ELR (cell line): ENCODE data around the gene SART1.
"Not testable (repeated sequence)": the region's sequence is repeated elsewhere in the genome, so short reads cannot be mapped to it uniquely, and the experiment has no call there.

Source experiments
- DNase-seq: peaks from one replicate; pipeline ENCODE4 v3.0.0-alpha.2; 2015; ENCODE audit warnings: low read depth

The SART1 gene

GRCh38 chr11:66001942-66002647 is 40.6 kb downstream of the SART1 start, which contains the start of the genes BANF1 and EIF1AD:
TSS of gene BANF1 (plus strand) at chr11:66002503. CDS start at chr11:66003251, 748 bp downstream.
TSS of gene EIF1AD (minus strand) at chr11:66002157. CDS start at chr11:66000389, 1,768 bp downstream.
- DNase-seq: peak; percentile 99

DNA sequence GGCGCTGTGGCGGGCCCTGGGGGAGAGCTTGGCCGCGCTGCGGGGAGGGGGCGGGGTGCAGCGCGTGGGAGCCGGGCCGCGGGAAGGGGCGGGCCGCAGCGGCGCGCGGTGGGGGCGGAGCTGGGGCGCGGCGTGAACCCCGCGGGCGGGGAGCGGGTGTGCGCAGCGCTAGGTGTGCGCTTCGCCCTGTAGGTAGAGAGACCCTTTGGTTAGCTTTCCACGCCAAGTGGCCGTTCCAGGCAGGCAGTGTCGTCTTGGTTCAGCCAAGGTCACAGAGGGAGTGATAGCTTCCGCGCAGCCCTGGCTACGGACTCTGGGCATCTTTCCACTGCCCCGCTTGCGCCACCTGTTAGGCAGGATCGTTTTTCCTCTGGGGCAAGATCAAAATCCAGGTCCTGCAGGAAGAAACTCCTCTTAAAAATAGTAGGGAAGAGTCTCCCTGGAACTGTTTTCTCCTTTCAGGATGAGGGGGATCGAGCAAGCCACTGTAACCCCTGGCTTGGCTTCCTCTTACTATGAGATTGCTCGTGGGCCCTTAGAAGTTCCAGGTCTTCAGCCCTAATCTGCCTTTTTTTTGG is 41.2 kb downstream of the SART1 start:
- DNase-seq: no peak

- DNase-seq: no peak
These were observed 41.8 kb downstream of the SART1 start for GRCh38 chr11:66003291-66003690.

DNA sequence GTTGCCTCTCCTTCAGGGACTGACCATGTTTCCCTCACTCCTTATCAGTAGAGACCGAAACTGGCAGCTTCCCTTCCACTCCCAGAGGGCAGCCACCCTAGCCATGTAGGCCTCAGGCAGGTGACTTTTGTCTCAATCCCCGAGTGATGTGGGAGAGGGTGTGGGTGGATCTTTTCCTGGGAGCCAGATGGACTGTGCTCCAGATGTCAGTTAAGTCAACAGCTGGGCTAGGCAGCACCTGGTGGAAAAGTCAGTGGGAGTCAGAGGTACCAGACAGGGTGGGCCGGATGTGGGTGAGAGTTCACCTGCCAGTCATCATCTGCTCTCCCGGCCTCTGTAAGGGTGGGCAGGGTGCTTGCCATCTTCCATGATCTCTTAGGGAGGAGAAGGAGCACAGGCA is 42.7 kb downstream of the SART1 start:
- DNase-seq: no peak

DNA sequence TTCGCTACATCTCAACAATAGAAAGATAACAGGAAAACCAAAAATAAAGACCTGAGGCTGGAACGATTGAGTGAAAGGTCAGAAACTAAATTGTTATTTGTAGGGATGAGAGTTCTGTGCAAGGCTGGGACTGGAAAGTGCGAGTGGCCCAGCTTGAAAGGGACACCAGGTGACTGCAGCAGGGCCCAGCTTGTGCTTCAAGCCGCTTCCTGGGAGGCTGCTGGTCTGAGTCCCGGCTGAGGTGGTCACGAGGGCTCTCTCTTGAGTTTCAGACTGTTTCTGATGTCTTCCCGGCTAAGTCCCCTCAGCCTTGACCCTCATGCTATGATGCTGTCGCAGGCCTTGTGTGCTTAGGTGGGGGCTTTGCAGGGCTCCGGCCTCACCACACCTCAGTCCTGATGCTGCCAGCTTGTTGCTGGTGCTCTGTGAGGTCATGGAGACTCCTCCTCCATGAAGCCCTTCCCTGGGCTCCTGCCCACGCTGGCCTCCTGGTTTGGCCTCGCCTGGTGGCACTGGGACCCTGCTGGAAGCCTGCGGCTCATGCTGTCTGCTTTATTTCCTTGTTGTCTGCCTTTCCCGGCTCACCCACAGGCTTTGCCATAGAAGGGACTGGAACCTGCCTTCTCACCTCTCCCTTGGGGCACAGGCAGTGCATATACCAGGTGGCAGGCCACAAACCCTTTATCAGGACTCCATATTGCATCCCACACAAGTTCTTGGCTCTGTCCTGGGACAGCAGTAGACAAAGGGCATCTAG is 44.8 kb downstream of the SART1 start:
- DNase-seq: no peak

GRCh38 chr11:66006891-66007176 is 45.3 kb downstream of the SART1 start:
- no peak for DNase-seq

GRCh38 chr11:66007201-66007634 is 45.7 kb downstream of the SART1 start:
- no peak for DNase-seq

DNA sequence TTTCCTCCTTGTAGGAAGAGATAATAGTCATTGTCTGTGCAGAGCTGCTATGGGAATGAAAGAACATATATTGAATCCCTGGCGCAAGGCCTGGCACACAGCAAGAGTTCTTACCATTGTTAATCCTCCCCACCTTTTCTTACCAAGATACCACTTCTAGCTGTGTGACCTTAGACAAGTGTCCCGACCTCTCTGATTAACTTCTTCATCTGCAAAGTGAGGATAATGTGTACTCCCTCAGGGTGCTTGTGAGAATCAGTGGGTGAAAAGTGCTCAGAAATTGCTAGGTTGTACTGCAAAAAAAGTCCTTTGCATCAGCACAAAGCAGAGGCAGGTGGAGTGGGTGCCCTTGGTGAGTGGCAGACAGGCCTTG is 46.5 kb downstream of the SART1 start:
- DNase-seq: no peak

DNA sequence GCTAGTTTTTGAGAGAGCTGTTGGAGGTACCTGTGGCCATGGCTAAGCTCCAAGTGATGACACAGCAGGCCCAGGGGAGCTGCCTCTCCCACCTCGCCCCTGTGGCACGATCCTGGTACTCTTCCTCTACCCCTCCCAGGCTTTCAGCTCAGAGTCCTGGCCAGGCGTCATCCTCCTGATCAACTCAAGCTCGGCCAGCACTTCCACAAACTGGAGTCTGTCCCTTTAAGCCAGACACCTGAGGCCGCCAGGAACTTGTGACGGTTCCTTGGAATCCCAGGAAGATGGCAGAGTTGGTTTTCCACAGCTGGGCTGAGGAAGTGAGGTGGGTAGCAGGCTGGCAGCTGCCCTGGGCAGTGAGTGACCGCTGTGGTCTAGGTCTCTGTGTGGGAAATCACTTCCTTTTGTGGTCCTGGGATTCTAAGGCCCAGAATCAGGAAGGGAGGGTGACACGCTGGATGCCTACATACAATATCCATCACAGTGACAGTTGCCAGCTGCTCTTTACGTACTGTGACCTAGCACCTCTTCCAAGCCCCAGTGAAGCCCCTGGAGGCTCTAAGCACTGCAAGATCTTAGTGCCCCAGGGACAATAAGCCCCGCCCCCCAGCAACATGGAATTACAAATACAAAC is 47.1 kb downstream of the SART1 start:
- DNase-seq: no peak

DNA sequence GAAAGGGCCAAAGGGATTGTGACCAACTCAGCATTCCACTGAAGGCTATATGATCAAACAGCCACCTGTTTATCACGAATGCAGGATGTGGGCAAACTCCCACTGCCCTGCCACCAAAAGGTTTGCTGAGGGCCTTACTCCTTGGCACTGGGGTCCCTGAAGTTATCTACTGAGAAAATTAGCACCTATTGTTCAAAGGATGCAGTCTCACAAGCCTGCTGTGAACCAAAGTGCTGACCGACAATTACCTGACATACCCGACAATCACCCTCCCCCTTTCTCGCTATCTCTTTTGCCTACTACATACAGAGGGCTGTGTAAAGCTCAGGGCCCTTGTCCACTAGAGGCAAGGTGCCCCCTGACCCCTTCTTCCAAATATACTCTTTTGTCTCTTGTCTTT is 48.5 kb downstream of the SART1 start:
- DNase-seq: not testable (repeated sequence)

DNA sequence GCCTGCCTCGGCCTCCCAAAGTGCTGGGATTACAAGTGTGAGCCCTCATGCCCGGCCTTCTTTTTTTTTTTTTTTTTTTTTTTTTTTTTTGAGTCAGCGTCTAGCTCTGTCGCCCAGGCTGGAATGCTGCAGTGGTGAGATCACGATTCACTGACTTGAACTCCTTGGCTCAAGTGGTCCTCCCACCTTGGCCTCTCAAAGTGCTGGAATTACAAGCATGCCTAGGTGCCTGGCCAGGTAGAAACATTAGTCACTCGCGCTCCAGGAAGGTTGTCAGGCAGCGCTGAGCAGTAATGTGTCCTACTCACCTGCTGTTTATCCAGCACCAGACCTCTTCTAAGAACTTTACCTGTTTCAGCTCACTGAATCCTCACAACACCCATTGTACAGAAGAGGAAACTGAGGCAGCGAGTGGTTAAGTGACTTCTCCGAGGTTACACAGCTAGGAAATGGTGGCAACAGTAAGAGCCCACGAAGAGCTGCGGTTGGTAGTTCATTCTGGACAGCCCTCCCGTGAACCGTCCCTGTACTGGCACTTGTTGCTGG is 49.8 kb downstream of the SART1 start:
- DNase-seq: peak; percentile 81

GRCh38 chr11:66011785-66012303 is 50.3 kb downstream of the SART1 start, which contains the start of gene CST6:
TSS of gene CST6 (plus strand) at chr11:66012008. CDS start at chr11:66012045, 37 bp downstream.
- no peak for DNase-seq

DNA sequence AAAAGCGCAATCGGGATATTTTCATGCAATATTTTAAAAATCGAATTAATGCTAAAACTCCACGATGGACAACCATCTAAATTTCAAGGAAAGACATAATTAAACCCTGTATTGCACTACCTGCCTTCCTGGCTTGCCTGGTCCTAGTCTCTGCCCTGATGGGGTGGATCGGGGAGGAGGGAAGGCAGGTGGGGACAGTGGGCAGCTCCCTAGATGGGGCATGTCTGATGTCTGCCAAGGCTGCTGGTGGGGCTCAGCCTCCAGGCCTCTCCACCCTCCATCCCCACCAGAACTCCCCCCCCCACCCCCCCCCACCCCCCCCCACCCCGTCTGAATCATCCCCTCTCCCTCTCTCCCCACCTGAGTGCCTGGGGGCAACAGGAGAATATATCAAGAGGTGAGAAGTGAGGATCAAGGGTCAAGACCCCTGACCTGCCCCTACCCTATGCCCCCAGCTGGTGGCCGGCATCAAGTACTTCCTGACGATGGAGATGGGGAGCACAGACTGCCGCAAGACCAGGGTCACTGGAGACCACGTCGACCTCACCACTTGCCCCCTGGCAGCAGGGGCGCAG is 50.9 kb downstream of the SART1 start:
- DNase-seq: no peak

GRCh38 chr11:66012946-66013761 is 51.6 kb downstream of the SART1 start:
- DNase-seq: no peak

DNA sequence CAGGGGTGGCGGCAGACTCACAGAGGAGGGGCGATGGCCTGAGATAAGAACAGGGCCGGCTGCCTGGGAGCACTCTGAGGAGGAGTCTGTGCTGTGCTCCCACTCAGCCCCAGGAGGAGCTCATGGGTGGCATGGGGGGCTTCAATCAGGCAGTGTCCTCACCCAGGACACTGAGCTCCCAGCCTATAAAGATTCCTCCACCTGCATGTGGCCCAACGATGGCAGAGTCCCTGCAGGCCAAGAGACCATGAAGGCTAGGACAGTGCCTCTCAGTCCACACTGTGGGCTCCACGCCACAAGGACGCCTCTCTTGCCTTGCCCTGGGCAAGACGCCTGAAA is 52.2 kb downstream of the SART1 start:
- DNase-seq: no peak

DNA sequence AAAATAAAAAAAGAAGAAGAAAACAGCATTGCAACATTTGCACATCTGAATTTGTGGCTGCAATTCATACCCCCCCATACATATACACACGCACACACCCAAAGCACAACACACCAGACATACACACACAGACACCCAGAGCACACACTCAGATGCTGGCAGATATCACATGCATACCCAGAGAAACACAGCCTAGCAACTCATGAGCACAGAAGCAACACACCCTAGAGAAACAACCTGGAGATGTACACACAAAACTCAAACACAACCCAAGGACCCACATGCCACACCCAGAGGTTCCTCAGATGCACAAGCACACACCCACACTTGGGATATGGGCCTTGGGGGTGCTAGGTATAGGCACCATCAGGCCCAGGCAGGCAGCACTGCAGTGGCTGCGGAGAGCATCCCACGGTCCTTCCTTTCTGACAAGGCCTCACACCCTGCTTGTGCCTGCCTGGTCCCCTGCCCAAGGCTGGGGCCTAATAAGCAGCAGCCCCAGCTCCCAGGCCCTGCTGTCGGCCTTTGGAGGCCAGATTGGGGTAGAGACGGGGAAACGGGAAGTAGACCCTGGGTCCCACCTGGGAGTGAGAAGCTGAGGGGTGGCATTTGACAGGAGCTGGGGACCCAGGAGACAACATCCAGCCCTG is 53.4 kb downstream of the SART1 start:
- DNase-seq: no peak

DNA sequence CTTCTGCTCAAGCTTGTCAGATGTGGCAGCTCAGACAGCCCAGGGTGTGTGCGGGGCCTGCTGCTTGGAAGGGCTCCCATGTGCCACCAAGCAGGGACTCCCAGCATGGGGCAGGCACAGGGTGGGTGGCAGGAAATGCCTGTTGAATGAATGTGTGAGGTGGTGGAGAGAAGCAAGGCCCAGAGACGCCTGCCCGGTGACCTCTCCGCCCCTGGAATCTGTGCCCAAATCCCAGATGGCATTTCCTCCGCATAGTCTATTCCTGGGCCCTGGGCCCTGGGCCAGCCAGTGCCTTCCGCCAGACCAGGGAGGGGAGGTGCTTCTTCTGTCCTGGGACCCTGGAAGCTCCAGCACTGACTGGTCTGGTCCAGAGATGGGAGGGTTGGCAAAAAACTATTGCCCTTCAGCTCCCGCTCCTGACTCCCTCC is 53.9 kb downstream of the SART1 start:
- DNase-seq: peak; percentile 52

- DNase-seq: no peak
These were observed 54.6 kb downstream of the SART1 start for GRCh38 chr11:66015936-66016792.

DNA sequence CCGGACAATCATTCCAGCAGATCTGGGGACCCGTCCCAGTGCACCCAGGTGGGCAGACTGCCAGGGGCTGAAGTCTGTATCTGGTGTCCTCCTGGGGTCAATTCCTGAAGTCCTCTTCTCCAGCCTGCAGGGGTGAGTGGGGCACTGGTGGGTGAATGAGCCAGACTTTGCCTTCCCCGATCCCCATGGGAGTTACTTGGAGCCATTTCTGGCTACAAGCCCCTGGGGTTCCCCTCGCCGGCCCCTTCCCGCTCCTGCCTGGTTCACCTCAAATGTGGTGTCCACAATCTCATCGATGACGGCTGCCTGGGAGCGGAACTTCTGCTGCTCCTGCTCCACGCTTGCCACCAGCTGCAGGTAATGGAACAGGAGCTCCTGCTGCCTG is 55.3 kb downstream of the SART1 start:
- DNase-seq: no peak

DNA sequence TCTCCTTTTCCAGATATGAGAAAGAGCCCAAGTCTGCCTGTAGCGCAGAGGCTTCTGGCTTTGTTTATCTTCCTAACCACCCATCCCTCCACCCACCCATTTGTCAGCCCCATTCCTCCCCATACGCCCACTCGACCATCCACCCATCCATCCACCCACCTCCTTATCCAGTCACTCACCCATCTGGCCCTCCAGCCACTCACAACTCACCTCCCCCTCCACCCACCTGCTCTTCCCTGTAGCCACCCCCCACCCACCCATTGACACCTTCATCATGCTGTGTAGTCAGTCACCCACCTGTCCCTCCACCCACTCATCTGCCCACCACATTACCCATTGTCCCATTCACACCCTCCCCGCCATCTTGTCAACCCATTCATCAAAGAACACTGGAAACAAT is 55.8 kb downstream of the SART1 start:
- no peak for DNase-seq
